ENCODE measurements around the gene STRA6.

The STRA6 gene

GRCh38 chr15:74202452-74203401 lies at the start of gene STRA6:
Gene STRA6, minus strand, starts transcription at chr15:74202787. Its CDS starts 520 bp downstream, at chr15:74202267.
- DNase-seq, result no peak

DNA sequence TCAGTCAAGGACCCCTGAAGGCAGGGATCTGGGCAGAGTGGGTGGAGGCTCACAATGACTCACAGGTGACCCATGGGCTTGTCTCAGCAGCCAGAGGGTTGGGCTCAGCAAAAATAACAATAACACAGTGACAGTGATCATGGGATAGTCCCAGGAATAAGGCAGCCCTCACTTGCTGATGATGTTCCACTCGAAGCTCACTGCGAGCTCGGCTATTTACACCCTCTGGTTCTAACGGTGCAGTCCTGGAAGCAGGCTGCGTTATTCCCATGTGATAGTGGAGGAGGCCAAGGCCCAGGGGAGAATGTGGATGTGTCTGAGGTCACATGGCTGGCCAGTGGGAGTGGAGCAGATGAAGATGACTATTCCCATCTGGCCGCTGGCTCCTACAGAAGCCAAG lies 49.7 kb upstream of the STRA6 start:
- DNase-seq, result no peak

GRCh38 chr15:74251131-74251811 lies 48.7 kb upstream of the STRA6 start:
- DNase-seq, result no peak

DNA sequence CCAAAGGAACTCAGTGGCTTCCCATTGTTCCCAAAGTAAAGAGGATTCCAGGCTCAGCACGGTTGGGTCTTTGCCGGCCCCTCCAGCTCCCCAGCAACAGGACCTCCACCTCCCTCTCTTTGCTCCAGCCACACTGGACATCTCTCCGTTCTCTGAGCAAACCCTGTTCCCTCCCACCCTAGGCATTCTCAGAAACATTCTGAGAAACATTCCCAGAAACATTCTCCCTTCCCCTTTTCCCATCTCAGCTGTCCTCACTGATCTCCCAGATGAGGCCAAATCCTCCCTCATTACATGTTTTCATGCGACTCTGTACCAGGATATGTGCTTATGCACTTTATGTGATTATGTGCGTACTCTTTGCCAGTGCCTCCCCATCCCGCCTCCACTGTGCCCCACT lies 47.7 kb upstream of the STRA6 start:
- DNase-seq, result no peak

- peak; percentile 95 for DNase-seq
These were observed 42.9 kb upstream of the STRA6 start for GRCh38 chr15:74245342-74245931.

GRCh38 chr15:74244822-74245341 lies 42.3 kb upstream of the STRA6 start:
- DNase-seq, result no peak

DNA sequence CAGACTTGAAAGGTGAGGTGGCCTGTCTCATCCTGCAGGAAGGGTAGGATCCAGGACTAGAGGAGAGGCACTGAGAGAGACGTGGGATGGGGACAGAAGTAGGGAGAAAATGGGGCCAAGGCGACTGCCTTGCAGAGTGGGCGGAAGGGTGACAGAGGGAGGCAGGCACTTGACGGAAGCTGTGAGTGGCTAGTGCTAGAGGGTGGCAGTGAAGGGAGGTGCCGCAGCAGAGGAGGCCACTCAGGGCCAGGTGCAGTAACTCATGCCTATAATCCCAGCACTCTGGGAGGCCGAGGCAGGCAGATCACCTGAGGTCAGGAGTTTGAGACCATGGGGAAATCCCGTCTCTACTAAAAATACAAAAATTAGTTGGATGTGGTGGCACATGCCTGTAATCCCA lies 40.8 kb upstream of the STRA6 start:
- DNase-seq, result peak; percentile 35

DNA sequence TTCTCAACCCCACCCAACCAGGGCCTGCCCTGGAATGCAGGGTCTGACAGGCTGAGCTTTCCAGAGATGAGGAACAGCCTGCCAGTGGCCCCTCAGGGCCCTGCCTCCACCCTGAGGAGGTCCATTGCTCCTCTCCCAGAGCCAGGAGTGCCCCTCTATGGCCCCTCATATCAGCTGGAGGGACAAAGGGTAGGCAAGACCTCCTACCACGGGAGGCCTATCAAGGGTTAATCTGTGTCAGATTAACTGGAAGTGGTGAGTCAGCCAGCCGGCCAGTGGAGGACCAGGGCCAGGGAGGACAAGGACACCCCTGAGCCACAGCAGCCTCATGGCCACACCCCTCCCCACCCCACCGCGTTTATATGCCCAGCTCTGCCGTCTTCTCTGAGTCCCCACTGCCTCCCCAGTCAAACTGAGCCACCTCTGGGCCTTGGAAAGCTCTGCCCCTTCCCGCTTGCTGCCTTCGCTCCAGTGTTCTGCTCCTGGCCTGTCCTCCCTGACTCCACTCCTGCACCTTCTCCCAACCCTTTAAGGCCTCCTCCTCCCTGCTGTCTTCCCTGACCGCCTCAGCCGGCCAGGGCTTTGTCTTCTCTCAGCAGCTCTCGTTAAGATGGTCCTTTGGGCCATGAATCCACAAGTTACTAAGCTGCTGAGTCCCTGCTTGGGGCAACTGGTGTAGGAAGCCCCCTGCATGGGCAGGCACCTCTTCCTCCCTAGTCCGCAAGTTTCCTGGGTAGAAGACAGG lies 40.0 kb upstream of the STRA6 start:
- no peak for DNase-seq

DNA sequence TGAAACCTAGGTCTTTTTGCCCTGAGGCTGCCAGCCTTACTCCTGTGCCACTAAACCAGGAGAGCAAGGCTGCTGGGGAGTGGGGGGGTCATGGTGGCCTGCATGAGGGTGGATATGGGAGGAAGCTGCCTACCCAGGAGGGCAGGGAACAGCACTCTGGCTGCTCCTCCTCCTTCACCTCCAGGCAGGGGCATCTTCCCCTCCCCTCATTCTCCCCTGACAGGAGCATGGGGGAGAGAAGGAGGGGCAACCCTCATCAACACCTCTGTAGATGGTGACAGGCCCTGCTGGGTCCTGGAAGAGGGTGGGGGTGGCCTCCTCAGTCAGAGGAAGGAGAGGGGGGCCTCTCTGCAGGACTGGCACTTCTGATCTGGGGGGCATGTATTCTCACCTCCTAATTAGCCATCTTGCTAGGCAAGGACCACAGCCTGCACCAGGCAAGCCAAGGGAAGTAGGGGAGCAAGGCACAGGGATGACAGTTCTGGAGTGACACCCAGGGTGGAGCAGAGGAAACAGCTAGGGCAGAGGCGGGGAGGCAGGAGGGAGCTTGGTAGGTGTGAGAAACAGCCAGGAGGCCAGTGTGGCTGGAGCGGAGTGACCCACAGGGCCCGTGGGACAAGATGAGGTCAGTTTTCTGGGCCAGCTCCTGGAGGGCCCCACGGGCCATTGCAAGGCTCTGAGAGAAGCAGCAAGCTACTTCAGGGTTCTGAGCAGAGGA lies 38.5 kb upstream of the STRA6 start:
- DNase-seq, result no peak

DNA sequence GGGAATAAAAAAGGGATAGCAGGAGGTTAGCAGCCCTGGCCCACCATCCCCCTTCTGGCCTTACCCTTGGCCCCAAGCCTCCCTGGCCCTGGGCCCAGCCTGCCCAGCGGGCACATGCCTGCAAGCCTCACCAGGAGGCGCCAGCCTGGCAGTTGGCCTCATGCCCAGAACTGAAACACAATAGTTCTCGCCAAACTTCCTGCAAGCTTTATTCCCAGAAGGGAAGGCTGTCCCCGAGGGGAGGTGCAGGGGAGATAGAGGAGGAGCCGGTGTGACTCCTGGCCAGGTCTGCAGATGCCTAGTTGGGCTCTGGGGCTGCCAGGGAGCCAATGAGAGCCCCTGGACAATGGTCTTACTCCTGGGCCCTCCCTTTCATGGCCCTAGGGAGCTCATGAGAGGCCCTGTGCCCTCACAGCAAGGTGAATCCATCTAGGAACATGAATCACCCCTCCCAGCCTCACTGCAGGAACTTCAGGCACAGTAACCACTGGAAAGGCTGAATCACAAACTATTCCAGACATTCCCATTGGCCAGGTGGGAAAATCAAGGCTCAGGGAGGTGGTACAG lies 37.5 kb upstream of the STRA6 start:
- peak; percentile 89 for DNase-seq

DNA sequence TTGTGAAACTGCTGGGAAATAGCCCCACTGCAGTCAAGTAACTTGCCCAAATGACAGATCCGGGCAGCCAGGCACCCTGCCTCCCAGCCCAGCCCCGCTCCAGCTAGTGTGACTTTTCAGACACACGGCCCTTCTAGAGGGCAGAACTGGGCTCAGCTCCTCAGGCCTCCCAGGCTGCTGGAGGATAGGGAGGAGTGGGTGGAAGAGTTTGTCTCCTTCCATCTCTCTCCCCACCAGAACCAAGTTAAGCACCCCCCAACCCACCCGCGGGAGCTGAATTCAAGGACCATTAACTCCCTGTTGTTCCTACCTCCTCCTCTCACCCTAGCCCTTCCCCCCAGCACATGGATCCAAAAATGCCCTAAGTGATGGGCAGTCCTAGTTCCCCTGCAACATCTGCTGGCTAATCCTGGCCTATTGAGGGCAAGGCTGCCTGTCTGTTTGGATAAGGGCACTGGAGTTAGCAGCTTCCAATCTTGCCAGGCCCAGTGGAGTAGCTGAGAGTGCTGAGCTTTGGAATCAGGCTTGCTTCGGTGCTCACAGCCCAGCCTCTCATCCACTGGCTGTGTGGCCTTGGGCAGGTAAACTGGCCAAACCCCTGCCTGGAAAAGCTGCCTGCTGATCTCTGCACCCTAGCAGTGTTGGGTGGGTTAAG lies 36.6 kb upstream of the STRA6 start:
- peak; percentile 87 for DNase-seq

DNA sequence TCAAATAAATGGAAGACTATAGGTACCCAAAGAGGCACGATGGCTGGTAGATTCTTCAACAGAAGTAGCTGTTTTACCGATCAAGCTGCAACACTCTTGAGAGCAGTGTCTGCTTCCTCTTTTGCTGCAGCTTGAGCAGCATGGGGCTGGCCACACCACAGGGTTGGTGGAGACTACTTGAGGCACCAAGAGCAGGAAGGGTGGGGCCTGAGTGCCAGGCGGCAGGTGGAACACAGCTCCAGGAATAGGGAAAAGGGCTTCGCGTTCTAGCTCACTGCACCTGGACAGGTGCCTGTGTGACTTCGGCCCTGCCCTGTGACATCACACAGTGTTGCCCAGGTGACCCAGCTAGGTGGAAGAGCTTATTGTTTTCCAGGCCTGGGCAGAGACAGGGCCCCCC lies 33.4 kb upstream of the STRA6 start, which contains the start of gene CCDC33:
Gene CCDC33 (plus strand): TSS at position 365 of the 400 bp plus-strand sequence. CDS start 394 bp downstream, outside the sequence.
- no peak for DNase-seq

GRCh38 chr15:74234598-74234875 lies 31.9 kb upstream of the STRA6 start:
- DNase-seq, result no peak

GRCh38 chr15:74233851-74234597 lies 31.4 kb upstream of the STRA6 start:
- no peak for DNase-seq

GRCh38 chr15:74233373-74233772 lies 30.8 kb upstream of the STRA6 start:
- DNase-seq, result no peak

- no peak for DNase-seq
These were observed 28.9 kb upstream of the STRA6 start for GRCh38 chr15:74231475-74231874.

DNA sequence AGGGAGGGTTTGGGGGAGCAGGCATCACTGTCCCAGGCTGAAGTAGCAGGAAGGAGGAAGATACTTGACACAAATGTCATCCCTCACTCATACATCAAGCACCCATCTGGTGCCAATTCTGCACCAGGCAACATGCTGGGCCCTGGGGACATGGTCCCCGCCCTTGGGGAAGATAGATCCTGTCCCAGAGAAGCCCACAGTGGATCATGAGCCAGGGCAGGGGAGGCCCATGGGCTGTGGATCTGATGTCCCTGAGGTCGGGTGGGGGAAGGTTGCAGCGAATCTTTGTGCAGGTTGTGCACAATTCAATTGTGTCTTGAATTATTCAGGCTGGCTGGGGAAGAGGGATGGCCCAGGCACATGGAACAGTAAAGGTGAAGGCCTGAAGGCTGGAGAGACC lies 27.1 kb upstream of the STRA6 start:
- peak; percentile 72 for DNase-seq

DNA sequence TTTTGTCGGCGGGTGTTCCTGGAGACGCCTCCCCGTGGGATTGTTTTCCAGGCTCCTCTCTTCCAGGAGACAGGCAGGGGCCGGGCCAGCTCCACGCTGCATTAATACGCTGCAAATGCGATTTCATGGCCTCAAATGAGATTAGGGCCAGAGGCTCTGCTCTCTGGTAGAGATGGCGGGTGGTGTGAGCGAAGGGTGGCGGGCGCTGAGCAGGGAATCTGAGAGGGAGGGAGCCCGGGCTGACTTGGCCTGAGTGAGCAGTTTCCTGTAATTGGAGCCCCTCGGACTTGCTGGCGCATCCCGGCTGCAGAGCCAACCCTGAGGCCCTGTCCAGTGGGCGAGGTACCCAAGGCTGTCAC lies 26.1 kb upstream of the STRA6 start:
- peak; percentile 79 for DNase-seq

DNA sequence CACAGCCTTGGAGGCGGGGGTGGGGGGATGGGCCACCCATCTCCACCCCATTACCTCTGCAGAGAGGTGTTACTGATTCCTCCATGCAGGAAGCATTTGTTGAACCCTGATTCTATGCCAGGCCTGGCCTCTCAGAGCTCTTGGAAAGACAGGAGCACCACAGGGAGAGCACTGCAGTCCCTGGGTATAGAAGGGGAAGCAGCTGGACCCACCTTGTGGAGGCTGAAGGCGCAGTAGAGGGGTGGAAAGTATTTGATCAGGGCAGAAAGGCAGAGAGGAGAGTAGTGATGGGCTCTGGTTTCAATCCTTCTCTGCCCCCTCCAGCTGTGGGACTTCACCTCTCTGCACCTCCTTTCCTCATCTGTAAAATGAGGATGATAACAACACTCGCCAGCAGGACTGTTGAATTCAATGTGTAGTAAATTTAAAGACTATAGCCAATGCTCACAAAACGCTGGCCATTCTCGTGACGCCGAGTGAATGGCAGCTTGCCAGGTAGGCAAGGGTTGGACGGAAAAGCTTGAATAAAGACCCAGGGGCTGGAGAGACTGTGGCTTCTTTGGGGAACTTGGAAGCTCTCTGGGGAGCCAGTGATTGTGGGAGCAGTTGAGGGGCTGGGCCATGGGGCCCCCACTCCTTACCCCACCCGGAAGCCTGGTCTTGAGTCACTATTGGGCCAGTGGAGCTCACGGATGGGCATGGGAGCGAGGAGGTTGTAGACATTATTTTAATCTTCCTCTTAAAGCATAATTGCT lies 25.6 kb upstream of the STRA6 start:
- DNase-seq, result peak; percentile 12
